Activated CD4-positive, CD25-positive, alpha-beta regulatory T cell (primary cell): Measurements from ENCODE around the gene TBC1D14.

Experiments used
- DNase-seq, 4 experiments: peaks; one replicate each; lab custom pipeline; 2025; lab: John Stamatoyannopoulos, UW

The TBC1D14 gene

GRCh38 chr4:7023486-7023885, 113.9 kb downstream of the TBC1D14 start:
- DNase-seq, result no peak

GRCh38 chr4:7023901-7024300, 114.3 kb downstream of the TBC1D14 start:
- DNase-seq, result no peak

GRCh38 chr4:7024336-7024890, 114.8 kb downstream of the TBC1D14 start:
- DNase-seq, result no peak

GRCh38 chr4:7025040-7025602, 115.5 kb downstream of the TBC1D14 start:
- DNase-seq, result no peak

GRCh38 chr4:7026107-7026506, 116.5 kb downstream of the TBC1D14 start:
- DNase-seq, result no peak

GRCh38 chr4:7027284-7027683, 117.7 kb downstream of the TBC1D14 start:
- no peak for DNase-seq

- no peak for DNase-seq
Measured at GRCh38 chr4:7027913-7028312, 118.3 kb downstream of the TBC1D14 start.

- DNase-seq, result no peak
Measured at GRCh38 chr4:7029212-7029611, 119.6 kb downstream of the TBC1D14 start.

- DNase-seq, result no peak
Measured at GRCh38 chr4:7029921-7030320, 120.3 kb downstream of the TBC1D14 start.

- DNase-seq, result no peak
Measured at GRCh38 chr4:7030856-7031255, 121.2 kb downstream of the TBC1D14 start.

GRCh38 chr4:7031558-7032449, 122.2 kb downstream of the TBC1D14 start:
- DNase-seq, result no peak

GRCh38 chr4:7032596-7032995, 123.0 kb downstream of the TBC1D14 start:
- no peak for DNase-seq

- DNase-seq, result no peak
Measured at GRCh38 chr4:7034262-7035081, 124.8 kb downstream of the TBC1D14 start.

GRCh38 chr4:7037425-7037824, 127.8 kb downstream of the TBC1D14 start:
- no peak for DNase-seq

- no peak for DNase-seq
Measured at GRCh38 chr4:7040765-7041164, 131.1 kb downstream of the TBC1D14 start.

- no peak for DNase-seq
Measured at GRCh38 chr4:7041246-7041645, 131.6 kb downstream of the TBC1D14 start.

GRCh38 chr4:7041801-7042502, 132.3 kb downstream of the TBC1D14 start:
- no peak for DNase-seq

GRCh38 chr4:7042503-7043283, 133.1 kb downstream of the TBC1D14 start:
- peak; percentile 83 to 86 (median 86) for DNase-seq

- peak; percentile 16 to 50 (median 34) for DNase-seq
Measured at GRCh38 chr4:7043284-7044136, 133.9 kb downstream of the TBC1D14 start, which contains the start of gene TADA2B. Gene TADA2B, plus strand, starts transcription at chr4:7043372. Its CDS starts 208 bp downstream, at chr4:7043580.
